GM23338 (cell line): ENCODE data around the gene XRCC4. TPM values are rescaled to one million over a fixed set of nuclear protein-coding genes. Genes with fewer than 3 reads are reported as not detected.

Source experiments
- ATAC-seq: fragments of 200-7000 bp; cut with Tn5 transposase; 3 replicates; pipeline ENCODE4 v1.9.1; 2020
- DNase-seq: peaks from one replicate; pipeline ENCODE4 v3.0.0-alpha.2; 2015; ENCODE audit warnings: low spot score
- H2AFZ ChIP-seq: fragments of 200-600 bp; sonication (generic); 2 replicates; pipeline ENCODE4 v1.8.0; 2016; ENCODE audit warnings: antibody characterized with exemption, mild to moderate bottlenecking, moderate library complexity
- H3F3A ChIP-seq: fragments of 200-600 bp; sonication (generic); replicated peaks from 2 replicates; pipeline ENCODE4 v1.8.0; 2017; ENCODE audit warnings: antibody characterized with exemption, mixed run types, low read depth
- H3K27ac ChIP-seq: fragments of 200-600 bp; sonication (generic); 2 replicates; pipeline ENCODE4 v1.6.1; 2016; ENCODE audit warnings: low read depth
- H3K27me3 ChIP-seq: fragments of 200-600 bp; sonication (generic); 2 replicates; pipeline ENCODE4 v1.8.0; 2016; ENCODE audit warnings: mild to moderate bottlenecking, mixed run types, moderate library complexity; ENCODE audit not compliant: insufficient read depth
- H3K36me3 ChIP-seq: fragments of 200-600 bp; sonication (generic); 2 replicates; pipeline ENCODE4 v1.8.0; 2016; ENCODE audit warnings: mild to moderate bottlenecking; ENCODE audit not compliant: insufficient read depth
- H3K4me1 ChIP-seq: fragments of 200-600 bp; sonication (generic); 2 replicates; pipeline ENCODE4 v1.8.0; 2016; ENCODE audit warnings: mild to moderate bottlenecking, moderate library complexity; ENCODE audit not compliant: insufficient read depth
- H3K4me2 ChIP-seq: fragments of 200-600 bp; sonication (generic); 2 replicates; pipeline ENCODE4 v1.7.1; 2017; ENCODE audit warnings: mixed run types
- H3K4me3 ChIP-seq: fragments of 200-600 bp; sonication (generic); 2 replicates; pipeline ENCODE4 v1.6.1; 2016; ENCODE audit warnings: mixed run types
- H3K79me2 ChIP-seq: fragments of 200-600 bp; sonication (generic); replicated peaks from 2 replicates; pipeline ENCODE4 v1.8.0; 2017; ENCODE audit warnings: mild to moderate bottlenecking; ENCODE audit not compliant: insufficient read depth
- H3K9me2 ChIP-seq: fragments of 200-600 bp; sonication (generic); 2 replicates; pipeline ENCODE4 v1.8.0; 2017; ENCODE audit not compliant: insufficient read depth
- H4K20me1 ChIP-seq: fragments of 200-600 bp; sonication (generic); replicated peaks from 2 replicates; pipeline ENCODE4 v1.8.0; 2017; ENCODE audit warnings: mild to moderate bottlenecking; ENCODE audit not compliant: insufficient read depth
- H3K27ac Mint-ChIP-seq: 2 replicates; pipeline ENCODE4 v1.8.0; 2020; ENCODE audit warnings: inconsistent platforms, mild to moderate bottlenecking, moderate library complexity, mixed read lengths
- H3K27me3 Mint-ChIP-seq: 3 replicates; pipeline ENCODE4 v1.8.0; 2022; ENCODE audit warnings: low read depth, mild to moderate bottlenecking, moderate library complexity, mixed read lengths, inconsistent platforms; ENCODE audit not compliant: insufficient read depth, poor library complexity
- H3K36me3 Mint-ChIP-seq: 3 replicates; pipeline ENCODE4 v1.8.0; 2021; ENCODE audit warnings: low read depth, mild to moderate bottlenecking, inconsistent platforms, moderate library complexity, mixed read lengths
- H3K4me1 Mint-ChIP-seq: 3 replicates; pipeline ENCODE4 v1.8.0; 2020; ENCODE audit warnings: mild to moderate bottlenecking, inconsistent platforms, mixed read lengths
- H3K4me3 Mint-ChIP-seq: 3 replicates; pipeline ENCODE4 v1.8.0; 2021; ENCODE audit warnings: moderate library complexity, mild to moderate bottlenecking, inconsistent platforms, mixed read lengths
- H3K9me3 Mint-ChIP-seq: 3 replicates; pipeline ENCODE4 v1.8.0; 2020; ENCODE audit warnings: moderate library complexity, mild to moderate bottlenecking, inconsistent platforms, mixed read lengths
- CREB1 ChIP-seq: fragments of 250-450 bp; sonication (Bioruptor Pico); IDR thresholded peaks from 2 replicates; pipeline ENCODE4 v1.5.0; 2020; ENCODE audit warnings: low read depth, mild to moderate bottlenecking, moderate library complexity
- ETS1 ChIP-seq: IDR thresholded peaks from 2 replicates; pipeline ENCODE4 v1.6.1; 2016; ENCODE audit warnings: antibody characterized with exemption
- EZH2 ChIP-seq: fragments of 200-600 bp; sonication (generic); IDR thresholded peaks from one replicate; pipeline ENCODE4 v1.8.0; 2017; ENCODE audit warnings: antibody characterized with exemption, mild to moderate bottlenecking, low read depth; ENCODE audit not compliant: unreplicated experiment
- EZH2phosphoT487 ChIP-seq: fragments of 200-600 bp; sonication (generic); IDR thresholded peaks from one replicate; pipeline ENCODE4 v1.8.1; 2018; ENCODE audit warnings: antibody characterized with exemption; ENCODE audit not compliant: unreplicated experiment
- JUNB ChIP-seq: IDR thresholded peaks from one replicate; pipeline ENCODE4 v1.6.1; 2016; ENCODE audit warnings: antibody characterized with exemption; ENCODE audit not compliant: unreplicated experiment
- NANOG ChIP-seq: IDR thresholded peaks from 2 replicates; pipeline ENCODE4 v1.6.1; 2016; ENCODE audit warnings: antibody characterized with exemption, borderline replicate concordance
- POLR2AphosphoS5 ChIP-seq: IDR thresholded peaks from 2 replicates; pipeline ENCODE4 v1.6.1; 2016; ENCODE audit warnings: antibody characterized with exemption, low read depth
- REST ChIP-seq: IDR thresholded peaks from one replicate; pipeline ENCODE4 v1.6.1; 2018; ENCODE audit warnings: antibody characterized with exemption; ENCODE audit not compliant: unreplicated experiment
- STAT1 ChIP-seq: IDR thresholded peaks from one replicate; pipeline ENCODE4 v1.6.1; 2016; ENCODE audit warnings: antibody characterized with exemption; ENCODE audit not compliant: unreplicated experiment
- ZNF114 ChIP-seq: fragments of 250-450 bp; sonication (Bioruptor Pico); IDR thresholded peaks from 2 replicates; pipeline ENCODE4 v1.5.0; 2020; ENCODE audit warnings: mild to moderate bottlenecking, moderate library complexity
- ZNF331 ChIP-seq: fragments of 250-450 bp; sonication (Bioruptor Pico); IDR thresholded peaks from 2 replicates; pipeline ENCODE4 v1.5.0; 2020; ENCODE audit warnings: low read depth, mild to moderate bottlenecking, moderate library complexity
- ZNF462 ChIP-seq: fragments of 250-450 bp; sonication (Bioruptor Pico); IDR thresholded peaks from 2 replicates; pipeline ENCODE4 v1.5.0; 2020; ENCODE audit warnings: mild to moderate bottlenecking, moderate library complexity
- polyA plus RNA-seq: library from polyadenylated mRNA; unstranded; fragments of >200 nt; fragmentation: Nextera tagmentation; extraction: Ambion mirVana; gene quantifications from 2 replicates; pipeline ENCODE4 v1.2.1, GENCODE V29; 2016
- total RNA-seq: library from RNA; depleted of rRNA; stranded (reverse); fragments of >200 nt; shearing (Covaris generic); gene quantifications from 2 replicates; pipeline ENCODE4 v1.2.3, GENCODE V29; 2014
- TF ChIP-seq, protein P1 (sequence below), 2 experiments: fragments of 200-600 bp in 1 of 2; sonication (generic) in 1 of 2; conservative IDR thresholded peaks; 2 replicates each; pipeline versions ENCODE4 v1.5.1 to v1.6.1; 2016 to 2017; ENCODE audit warnings: antibody characterized with exemption in 2 of 2, low read depth in 2 of 2, mild to moderate bottlenecking in 2 of 2, moderate library complexity in 1 of 2

XRCC4 gene
- total and polyA plus RNA-seq, 2 experiments from 2014 or later: 11.5 to 22.4 TPM

DNA sequence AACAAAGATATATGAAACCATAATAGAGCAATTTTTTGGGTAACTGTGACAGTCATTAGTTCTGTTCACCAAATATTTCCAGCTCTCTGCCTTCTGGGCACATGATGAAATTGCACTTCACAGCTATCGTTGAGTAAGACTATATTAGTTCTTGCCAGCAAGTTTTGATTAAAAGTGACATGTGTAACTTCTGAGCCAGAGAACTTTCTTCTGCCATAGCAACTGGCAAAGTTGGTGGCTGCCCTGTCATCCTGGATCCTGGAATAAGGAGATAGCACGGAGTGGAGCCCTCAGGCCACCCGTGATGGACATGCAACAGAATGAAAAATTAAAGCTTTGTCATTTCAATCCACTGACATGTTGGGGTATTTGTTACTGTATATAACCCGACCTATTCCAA is 199.8 kb downstream of the XRCC4 start:
- H3K27ac ChIP-seq: no peak overlapping the region
- no peak overlapping the region for H2AFZ ChIP-seq
- H3K4me1 Mint-ChIP-seq: peaks cover 10% of the 10 kb centered on the region; the same call in 2 of the 3 replicates
- H3K27me3 Mint-ChIP-seq: peaks cover 4% of the 10 kb centered on the region
- no peak for TF ChIP-seq EZH2
- TF ChIP-seq EZH2phosphoT487: no peak
- TF ChIP-seq POLR2AphosphoS5: no peak
- TF ChIP-seq, protein P1, sequence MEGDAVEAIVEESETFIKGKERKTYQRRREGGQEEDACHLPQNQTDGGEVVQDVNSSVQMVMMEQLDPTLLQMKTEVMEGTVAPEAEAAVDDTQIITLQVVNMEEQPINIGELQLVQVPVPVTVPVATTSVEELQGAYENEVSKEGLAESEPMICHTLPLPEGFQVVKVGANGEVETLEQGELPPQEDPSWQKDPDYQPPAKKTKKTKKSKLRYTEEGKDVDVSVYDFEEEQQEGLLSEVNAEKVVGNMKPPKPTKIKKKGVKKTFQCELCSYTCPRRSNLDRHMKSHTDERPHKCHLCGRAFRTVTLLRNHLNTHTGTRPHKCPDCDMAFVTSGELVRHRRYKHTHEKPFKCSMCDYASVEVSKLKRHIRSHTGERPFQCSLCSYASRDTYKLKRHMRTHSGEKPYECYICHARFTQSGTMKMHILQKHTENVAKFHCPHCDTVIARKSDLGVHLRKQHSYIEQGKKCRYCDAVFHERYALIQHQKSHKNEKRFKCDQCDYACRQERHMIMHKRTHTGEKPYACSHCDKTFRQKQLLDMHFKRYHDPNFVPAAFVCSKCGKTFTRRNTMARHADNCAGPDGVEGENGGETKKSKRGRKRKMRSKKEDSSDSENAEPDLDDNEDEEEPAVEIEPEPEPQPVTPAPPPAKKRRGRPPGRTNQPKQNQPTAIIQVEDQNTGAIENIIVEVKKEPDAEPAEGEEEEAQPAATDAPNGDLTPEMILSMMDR (conservative IDR thresholded peaks at IDR 0.05; ENCODE audit: low read depth in 2 of 2): no peak
- no peak for TF ChIP-seq STAT1
- no peak for TF ChIP-seq ETS1
- TF ChIP-seq ZNF114 (CRISPR knock-in tag): no peak
- TF ChIP-seq CREB1 (CRISPR knock-in tag): no peak
- no peak for TF ChIP-seq ZNF462
- TF ChIP-seq ZNF331 (CRISPR knock-in tag): no peak
- no peak for TF ChIP-seq JUNB
- no peak for TF ChIP-seq NANOG
- no peak for TF ChIP-seq REST
- no peak overlapping the region for H3K4me3 ChIP-seq
- no peaks in the 10 kb centered on the region for H3K4me1 ChIP-seq
- H3K36me3 ChIP-seq: no peaks in the 10 kb centered on the region
- DNase-seq (no peak), ATAC-seq (no peak)
- H3F3A ChIP-seq: no peaks in the 10 kb centered on the region
- H3K9me2 ChIP-seq: no peaks in the 10 kb centered on the region
- H3K4me2 ChIP-seq: no peak overlapping the region
- H3K9me3 Mint-ChIP-seq: no peaks in the 10 kb centered on the region
- no peaks in the 10 kb centered on the region for H3K27me3 ChIP-seq
- peaks cover 3% of the 10 kb centered on the region; the same call in 1 of the 3 replicates for H3K36me3 Mint-ChIP-seq
- no peaks in the 10 kb centered on the region for H3K79me2 ChIP-seq
- H3K4me3 Mint-ChIP-seq: no peak overlapping the region
- no peaks in the 10 kb centered on the region for H4K20me1 ChIP-seq
- H3K27ac Mint-ChIP-seq: no peak overlapping the region
